HG03354 (cell line): ENCODE results near the gene PLS3.

Source experiments
- ATAC-seq: cut with Tn5 transposase; IDR thresholded peaks from one replicate; pipeline ENCODE4 v1.9.1; 2021; ENCODE audit warnings: mild to moderate bottlenecking; ENCODE audit not compliant: unreplicated experiment, poor library complexity, severe bottlenecking

The PLS3 gene

GRCh38 chrX:115563633-115564162, 2.7 kb downstream of the PLS3 start:
- ATAC-seq: no peak

DNA sequence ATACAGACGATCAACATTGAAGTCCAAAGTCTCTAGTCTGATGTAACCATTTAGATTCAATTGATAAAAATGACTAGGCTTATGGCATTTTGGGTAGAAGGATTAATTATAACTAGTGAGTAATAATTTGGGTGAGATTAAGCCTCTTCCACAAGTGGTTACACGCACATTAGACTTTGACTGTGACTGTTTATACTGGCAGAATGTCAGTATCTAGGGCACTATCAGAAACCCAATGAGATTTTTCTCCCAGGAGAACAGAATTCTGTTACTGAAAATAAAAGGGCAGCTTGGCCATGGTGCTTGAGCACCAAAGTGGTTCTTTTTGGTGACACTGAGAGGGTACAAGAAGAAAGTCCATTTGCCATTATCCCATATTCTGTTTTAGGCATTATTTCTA, 3.3 kb downstream of the PLS3 start:
- no peak for ATAC-seq

GRCh38 chrX:115565888-115566287, 4.9 kb downstream of the PLS3 start:
- ATAC-seq: no peak

DNA sequence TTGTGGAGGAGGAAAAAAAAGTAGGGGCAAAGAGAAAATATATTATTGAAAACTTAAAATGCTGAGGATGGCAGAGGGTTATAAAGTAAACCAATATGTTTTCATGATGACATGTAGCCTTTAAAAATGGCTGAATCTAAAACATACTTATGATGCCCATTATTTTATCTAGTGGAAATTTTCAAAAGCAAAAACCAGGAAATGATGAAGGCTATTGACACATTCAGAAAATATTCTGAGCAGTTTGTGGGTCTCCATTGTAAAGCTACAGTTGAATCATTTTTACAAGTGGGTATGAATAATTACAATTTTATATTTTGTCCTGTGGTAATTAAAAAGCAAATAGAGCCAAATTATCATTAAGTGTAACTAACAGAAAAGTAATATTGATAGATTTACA, 10.7 kb downstream of the PLS3 start:
- no peak for ATAC-seq

GRCh38 chrX:115573185-115573584, 12.2 kb downstream of the PLS3 start:
- no peak for ATAC-seq

DNA sequence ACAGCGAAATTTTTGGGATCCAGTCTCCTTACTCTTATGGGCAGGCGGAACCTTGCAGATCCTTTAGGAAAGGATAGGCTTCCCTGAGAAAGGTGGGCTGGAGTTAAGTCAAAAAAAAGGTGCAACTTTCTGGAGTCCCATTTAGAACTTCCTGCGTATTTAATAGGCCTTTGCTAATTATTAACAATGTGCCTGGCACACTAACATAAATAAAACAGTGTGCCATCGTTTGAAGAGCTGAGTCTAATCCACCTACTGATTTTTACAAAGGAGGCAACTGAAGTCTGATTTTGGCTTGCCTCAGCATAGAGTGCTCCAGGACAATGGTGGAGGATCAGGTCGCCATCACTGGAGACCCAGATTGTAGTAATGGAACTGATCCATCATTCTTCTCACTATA, 15.7 kb downstream of the PLS3 start:
- ATAC-seq: no peak

DNA sequence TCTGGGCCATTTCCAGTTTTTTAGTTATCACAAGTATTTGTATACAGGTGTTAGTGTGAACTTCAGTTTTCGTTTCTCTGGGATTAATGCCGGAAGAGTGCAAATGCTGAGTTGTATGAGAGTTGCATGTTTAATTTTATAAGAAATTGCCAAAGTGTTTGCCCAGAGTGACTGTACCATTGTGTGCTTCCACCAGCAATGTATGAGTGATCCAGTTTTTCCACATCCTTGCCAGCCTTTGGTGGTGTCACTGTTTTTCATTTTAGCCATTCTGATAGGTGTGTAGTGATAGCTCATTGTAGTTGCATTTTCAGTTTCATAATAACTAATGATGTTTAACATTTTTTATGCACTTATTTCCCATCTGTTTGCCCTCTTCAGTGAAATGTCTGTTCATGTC, 18.4 kb downstream of the PLS3 start:
- no peak for ATAC-seq

GRCh38 chrX:115579786-115580294, 18.9 kb downstream of the PLS3 start:
- ATAC-seq: no peak

DNA sequence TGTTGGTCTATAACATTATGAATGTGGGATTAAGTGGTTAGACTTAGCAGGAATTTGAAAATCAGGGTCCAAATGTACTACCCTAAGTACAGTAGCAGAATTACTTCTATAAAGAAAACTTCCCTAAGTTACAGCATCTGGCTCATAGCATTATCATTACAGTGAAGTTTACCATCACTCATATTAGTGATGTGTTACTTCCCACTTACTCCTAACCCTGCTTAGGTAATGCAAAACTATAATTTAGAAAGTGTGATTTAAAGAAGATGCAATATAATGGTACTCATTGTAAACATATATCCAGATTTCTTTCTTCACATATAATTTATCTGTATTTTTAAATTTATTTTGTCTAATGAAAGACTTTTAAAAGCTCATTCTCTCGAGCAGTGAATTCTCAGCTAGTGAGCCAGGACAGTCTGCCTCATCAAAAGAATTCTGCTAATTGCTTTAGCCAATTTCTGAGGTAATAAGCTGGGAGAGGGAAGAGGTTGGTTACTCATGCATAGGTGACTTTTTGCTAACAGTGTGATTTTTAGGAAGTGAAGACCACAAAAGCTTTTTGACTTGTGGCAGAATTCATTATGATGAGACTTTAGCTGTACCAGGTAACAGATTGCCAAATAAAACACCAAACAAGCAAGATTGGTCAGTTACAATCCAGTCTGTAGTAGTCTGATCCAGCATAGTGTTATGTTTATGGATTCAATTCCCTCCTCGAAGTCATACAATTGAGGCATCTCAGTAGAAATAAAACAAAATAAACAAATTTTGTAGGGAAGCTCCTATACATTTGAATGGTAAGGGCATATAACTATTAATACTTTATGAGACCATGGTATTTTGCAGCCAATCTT, 21.0 kb downstream of the PLS3 start:
- no peak for ATAC-seq

DNA sequence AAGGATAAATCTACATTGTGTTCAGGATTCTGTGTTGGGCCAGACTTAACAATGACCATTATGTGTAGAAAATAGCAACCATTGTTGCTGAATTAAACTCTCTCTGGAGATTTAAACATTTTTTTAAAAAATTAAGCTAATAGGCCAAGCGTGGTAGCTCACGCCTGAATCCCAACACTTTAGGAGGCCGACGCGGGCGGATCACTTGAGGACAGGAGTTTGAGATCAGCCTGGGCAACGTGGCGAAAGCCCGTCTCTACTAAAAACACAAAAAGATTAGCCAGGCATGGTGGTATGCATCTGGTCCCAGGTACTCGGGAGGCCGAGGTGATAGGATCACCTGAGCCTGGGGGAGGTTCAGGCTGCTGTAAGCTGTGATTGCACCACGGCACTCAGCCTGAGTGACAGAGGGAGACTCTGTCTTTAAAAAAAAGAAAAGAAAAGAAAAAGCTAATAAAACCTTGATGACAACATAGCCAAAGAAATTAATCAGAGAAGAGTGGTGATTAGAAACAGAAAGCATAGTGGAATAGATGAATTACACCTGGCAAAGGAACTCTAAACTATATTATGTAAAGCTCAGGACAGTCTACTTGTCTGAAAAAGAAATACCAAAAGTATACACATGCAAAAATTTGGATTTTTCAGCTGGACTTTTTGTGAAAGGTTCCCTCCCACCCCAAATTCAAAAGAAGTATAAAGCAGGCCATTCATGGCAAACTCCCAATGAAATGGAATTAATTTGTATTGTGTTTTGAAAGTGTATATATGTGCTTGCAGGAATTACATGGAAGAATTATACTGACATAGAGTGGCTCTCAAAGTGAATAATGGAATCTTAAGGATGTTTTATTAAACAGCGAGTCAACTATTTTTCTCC, 21.9 kb downstream of the PLS3 start:
- no peak for ATAC-seq

DNA sequence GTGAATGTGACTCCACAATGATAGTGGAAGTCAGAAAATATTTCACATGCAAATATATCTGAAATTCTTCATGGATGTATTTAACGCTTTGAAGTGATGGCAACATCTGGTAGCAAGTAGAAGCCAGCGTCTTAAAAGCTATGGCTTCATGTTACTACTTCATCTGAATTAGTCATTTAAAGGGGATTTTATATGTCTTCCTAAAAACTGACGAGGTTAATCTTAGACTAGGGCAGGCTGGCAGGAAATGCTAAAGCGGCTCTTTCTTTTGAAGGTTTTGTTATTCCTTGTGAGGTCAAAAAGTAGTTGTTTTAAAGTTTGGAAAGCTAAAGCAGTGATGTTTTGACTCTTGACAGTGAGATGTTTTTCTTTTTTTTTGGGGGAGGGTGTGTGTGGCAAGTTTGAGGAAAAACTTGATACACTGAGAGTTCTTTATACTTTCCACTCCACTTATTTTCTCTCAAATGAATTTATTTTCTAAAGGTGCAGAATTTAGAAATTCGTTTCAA, 22.6 kb downstream of the PLS3 start:
- ATAC-seq: no peak

GRCh38 chrX:115584696-115585095, 23.7 kb downstream of the PLS3 start:
- ATAC-seq: no peak

- ATAC-seq: no peak
Observed at GRCh38 chrX:115588179-115588578, 27.2 kb downstream of the PLS3 start.

- no peak for ATAC-seq
Observed at GRCh38 chrX:115589419-115589818, 28.4 kb downstream of the PLS3 start.

GRCh38 chrX:115591420-115591819, 30.4 kb downstream of the PLS3 start:
- no peak for ATAC-seq

GRCh38 chrX:115591856-115592842, 31.2 kb downstream of the PLS3 start:
- ATAC-seq: no peak

GRCh38 chrX:115592997-115593734, 32.2 kb downstream of the PLS3 start:
- ATAC-seq: no peak

DNA sequence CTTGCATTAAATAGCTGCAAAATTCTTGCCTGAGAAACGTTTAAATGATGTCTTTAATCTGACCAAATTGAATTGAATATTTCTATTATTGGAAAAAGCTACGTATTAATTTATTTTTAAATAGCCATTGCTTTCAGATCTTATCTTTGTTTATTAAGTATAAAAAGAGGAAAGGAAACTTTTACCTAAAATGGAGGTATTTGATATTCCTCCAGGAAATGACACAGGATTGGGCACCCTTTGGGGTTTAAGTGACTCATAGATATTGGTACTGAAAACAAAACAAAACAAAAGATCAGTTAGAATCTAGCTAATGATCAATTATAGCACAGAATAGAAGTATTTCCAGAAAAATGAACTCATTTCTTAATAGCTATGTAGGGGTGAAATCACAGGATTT, 34.1 kb downstream of the PLS3 start:
- ATAC-seq: no peak
